OCI-LY1 (cell line): ENCODE data around the gene LMBR1.

Experiments
- H2AFZ ChIP-seq: fragments of 200-600 bp; sonication (generic), shearing (Covaris generic); 2 replicates; pipeline ENCODE4 v1.6.0; 2014; ENCODE audit warnings: antibody characterized with exemption, mild to moderate bottlenecking, low read length
- H3F3A ChIP-seq: fragments of 200-600 bp; sonication (generic), shearing (Covaris generic); 2 replicates; pipeline ENCODE4 v1.6.0; 2014; ENCODE audit warnings: mild to moderate bottlenecking, antibody characterized with exemption, low read length, moderate library complexity; ENCODE audit not compliant: insufficient read depth
- H3K27ac ChIP-seq: fragments of 200-600 bp; sonication (generic); 2 replicates; pipeline ENCODE4 v1.5.1; 2014; ENCODE audit warnings: low read length, mixed run types, mild to moderate bottlenecking, low read depth; ENCODE audit not compliant: poor library complexity, severe bottlenecking
- H3K27me3 ChIP-seq: fragments of 200-600 bp; sonication (generic); 2 replicates; pipeline ENCODE4 v1.6.0; 2014; ENCODE audit warnings: antibody characterized with exemption, mild to moderate bottlenecking, low read length, moderate library complexity; ENCODE audit not compliant: insufficient read depth
- H3K36me3 ChIP-seq: fragments of 200-600 bp; sonication (generic); 2 replicates; pipeline ENCODE4 v1.6.1; 2014; ENCODE audit warnings: mild to moderate bottlenecking, antibody characterized with exemption, low read length, moderate library complexity, mixed read lengths; ENCODE audit not compliant: insufficient read depth
- H3K4me1 ChIP-seq: fragments of 200-600 bp; sonication (generic); 2 replicates; pipeline ENCODE4 v1.5.1; 2014; ENCODE audit warnings: mild to moderate bottlenecking, low read length, moderate library complexity; ENCODE audit not compliant: insufficient read depth, severe bottlenecking
- H3K4me2 ChIP-seq: fragments of 200-600 bp; sonication (generic), shearing (Covaris generic); 2 replicates; pipeline ENCODE4 v1.6.1; 2014; ENCODE audit warnings: low read length
- H3K4me3 ChIP-seq: fragments of 200-600 bp; sonication (generic); 2 replicates; pipeline ENCODE4 v1.5.1; 2014; ENCODE audit warnings: low read length, low read depth, mild to moderate bottlenecking, mixed read lengths; ENCODE audit not compliant: poor library complexity, severe bottlenecking
- H3K79me2 ChIP-seq: fragments of 200-600 bp; shearing (Covaris generic); 2 replicates; pipeline ENCODE4 v1.6.1; 2016; ENCODE audit warnings: mixed run types, low read length, mixed read lengths; ENCODE audit not compliant: insufficient read depth
- H3K9ac ChIP-seq: fragments of 200-600 bp; sonication (generic), shearing (Covaris generic); 2 replicates; pipeline ENCODE4 v1.6.1; 2014; ENCODE audit warnings: mild to moderate bottlenecking, low read length, mixed read lengths
- H3K9me2 ChIP-seq: fragments of 200-600 bp; sonication (generic), shearing (Covaris generic); 2 replicates; pipeline ENCODE4 v1.6.1; 2014; ENCODE audit warnings: low read depth, mild to moderate bottlenecking, low read length, mixed read lengths
- H3K9me3 ChIP-seq: fragments of 200-600 bp; shearing (Covaris generic); 2 replicates; pipeline ENCODE4 v1.6.1; 2014; ENCODE audit warnings: low read length, mixed read lengths
- H4K20me1 ChIP-seq: fragments of 200-600 bp; sonication (generic), shearing (Covaris generic); 2 replicates; pipeline ENCODE4 v1.6.0; 2016; ENCODE audit warnings: mild to moderate bottlenecking, low read length; ENCODE audit not compliant: insufficient read depth
- CTCF ChIP-seq: fragments of 200-600 bp; sonication (generic), shearing (Covaris generic); IDR thresholded peaks from 2 replicates; pipeline ENCODE4 v1.5.1; 2017; ENCODE audit warnings: mild to moderate bottlenecking, antibody characterized with exemption, low read length, moderate library complexity, mixed read lengths
- EZH2 ChIP-seq: fragments of 200-600 bp; sonication (generic), shearing (Covaris generic); IDR thresholded peaks from 2 replicates; pipeline ENCODE4 v1.8.0; 2017; ENCODE audit warnings: borderline replicate concordance, mixed run types, mild to moderate bottlenecking, antibody characterized with exemption, low read length, moderate library complexity, mixed read lengths

The LMBR1 gene

GRCh38 chr7:156795415-156795814 lies 97.6 kb downstream of the LMBR1 start:
- Histone ChIP-seq H3K9me2 (no peaks in the 10 kb centered on the region), H3K4me1 (no peaks in the 10 kb centered on the region), H4K20me1 (no peaks in the 10 kb centered on the region), H3K79me2 (no peaks in the 10 kb centered on the region), H3K9me3 (no peaks in the 10 kb centered on the region), H3K4me3 (no peak overlapping the region), H3K36me3 (peaks cover under 1% of the 10 kb centered on the region; the same call in 1 of the 2 replicates), H3K27me3 (no peaks in the 10 kb centered on the region), H3K9ac (no peak overlapping the region), H3F3A (no peaks in the 10 kb centered on the region), H3K27ac (no peak overlapping the region), H2AFZ (no peak overlapping the region), H3K4me2 (no peak overlapping the region)
- TF ChIP-seq CTCF (no peak), EZH2 (no peak)

GRCh38 chr7:156793334-156793733 lies 99.6 kb downstream of the LMBR1 start:
- Histone ChIP-seq H3F3A (no peaks in the 10 kb centered on the region), H3K9me3 (no peaks in the 10 kb centered on the region), H3K27me3 (no peaks in the 10 kb centered on the region), H3K36me3 (peaks cover 3% of the 10 kb centered on the region; the same call in 1 of the 2 replicates), H2AFZ (no peak overlapping the region), H3K9ac (no peak overlapping the region), H3K9me2 (no peaks in the 10 kb centered on the region), H3K79me2 (no peaks in the 10 kb centered on the region), H3K4me3 (no peak overlapping the region), H4K20me1 (no peaks in the 10 kb centered on the region), H3K4me2 (no peak overlapping the region), H3K27ac (no peak overlapping the region), H3K4me1 (no peaks in the 10 kb centered on the region)
- TF ChIP-seq CTCF (no peak), EZH2 (no peak)

- Histone ChIP-seq H3K9me2 (no peaks in the 10 kb centered on the region), H3K36me3 (peaks cover 3% of the 10 kb centered on the region; the same call in 1 of the 2 replicates), H3K4me3 (no peak overlapping the region), H2AFZ (no peak overlapping the region), H3K4me1 (no peaks in the 10 kb centered on the region), H3K4me2 (no peak overlapping the region), H4K20me1 (no peaks in the 10 kb centered on the region), H3K9ac (no peak overlapping the region), H3F3A (no peaks in the 10 kb centered on the region), H3K9me3 (no peaks in the 10 kb centered on the region), H3K27ac (no peak overlapping the region), H3K79me2 (no peaks in the 10 kb centered on the region), H3K27me3 (no peaks in the 10 kb centered on the region)
- TF ChIP-seq EZH2 (no peak), CTCF (no peak)
These were observed 100.4 kb downstream of the LMBR1 start for GRCh38 chr7:156792611-156793010.
